Mesendoderm (in vitro differentiated cells): Measurements from ENCODE around the gene FAM13A.

Source experiments
- DNase-seq: peaks from one replicate; pipeline ENCODE4 v3.0.0; 2013
- H2AK5ac ChIP-seq: 2 replicates; pipeline ENCODE4 v1.6.1; 2013; ENCODE audit warnings: low read length, inconsistent platforms
- H2BK120ac ChIP-seq: 2 replicates; pipeline ENCODE4 v1.6.1; 2013; ENCODE audit warnings: low read depth, mild to moderate bottlenecking, low read length, moderate library complexity, mixed read lengths
- H2BK15ac ChIP-seq: replicated peaks from 2 replicates; pipeline ENCODE4 v1.6.1; 2013; ENCODE audit warnings: low read depth, mild to moderate bottlenecking, moderate library complexity
- H2BK5ac ChIP-seq: 2 replicates; pipeline ENCODE4 v1.6.1; 2013; ENCODE audit warnings: low read length, inconsistent platforms
- H3K18ac ChIP-seq: 2 replicates; pipeline ENCODE4 v1.6.1; 2013; ENCODE audit warnings: mild to moderate bottlenecking, low read length, mixed read lengths
- H3K23ac ChIP-seq: one replicate; pipeline ENCODE4 v1.6.1; 2013; ENCODE audit warnings: low read length
- H3K27ac ChIP-seq: 2 replicates; pipeline ENCODE4 v1.5.1; 2013; ENCODE audit warnings: low read depth, mild to moderate bottlenecking, inconsistent platforms, low read length, moderate library complexity
- H3K27me3 ChIP-seq: 2 replicates; pipeline ENCODE4 v1.6.1; 2013; ENCODE audit warnings: low read length, control low read depth, mild to moderate bottlenecking, inconsistent platforms; ENCODE audit not compliant: insufficient read depth, poor library complexity
- H3K36me3 ChIP-seq: 2 replicates; pipeline ENCODE4 v1.6.1; 2013; ENCODE audit warnings: low read length, inconsistent platforms; ENCODE audit not compliant: control insufficient read depth, insufficient read depth
- H3K4ac ChIP-seq: one replicate; pipeline ENCODE4 v1.6.1; 2013; ENCODE audit warnings: low read depth, mild to moderate bottlenecking, low read length, moderate library complexity
- H3K4me1 ChIP-seq: 2 replicates; pipeline ENCODE4 v1.6.1; 2013; ENCODE audit warnings: low read depth, low read length, inconsistent platforms; ENCODE audit not compliant: control insufficient read depth
- H3K4me2 ChIP-seq: 2 replicates; pipeline ENCODE4 v1.6.1; 2013; ENCODE audit warnings: low read length
- H3K4me3 ChIP-seq: 2 replicates; pipeline ENCODE4 v1.5.1; 2013; ENCODE audit warnings: mild to moderate bottlenecking, low read length
- H3K56ac ChIP-seq: one replicate; pipeline ENCODE4 v1.6.1; 2013; ENCODE audit warnings: low read length
- H3K79me1 ChIP-seq: 2 replicates; pipeline ENCODE4 v1.6.1; 2013; ENCODE audit warnings: low read length, inconsistent platforms
- H3K79me2 ChIP-seq: 2 replicates; pipeline ENCODE4 v1.6.1; 2013; ENCODE audit warnings: mild to moderate bottlenecking, low read length; ENCODE audit not compliant: control insufficient read depth, insufficient read depth
- H3K9ac ChIP-seq: 2 replicates; pipeline ENCODE4 v1.6.1; 2013; ENCODE audit warnings: low read length, inconsistent platforms
- H4K5ac ChIP-seq: one replicate; pipeline ENCODE4 v1.6.1; 2013; ENCODE audit warnings: low read length
- H4K8ac ChIP-seq: one replicate; pipeline ENCODE4 v1.6.1; 2013; ENCODE audit warnings: low read depth, mild to moderate bottlenecking, control low read depth, low read length, moderate library complexity
- WGBS: extraction: QIAGEN DNeasy Blood & Tissue Kit; methylation state at CpG from one replicate; pipeline ENCODE4 v1.1.7; 2013; ENCODE audit warnings: low lambda C conversion rate, missing lambda C conversion rate; ENCODE audit not compliant: insufficient coverage; ENCODE audit errors: extremely low coverage; 5-methylcytosine and 5-hydroxymethylcytosine counted together

FAM13A gene

DNA sequence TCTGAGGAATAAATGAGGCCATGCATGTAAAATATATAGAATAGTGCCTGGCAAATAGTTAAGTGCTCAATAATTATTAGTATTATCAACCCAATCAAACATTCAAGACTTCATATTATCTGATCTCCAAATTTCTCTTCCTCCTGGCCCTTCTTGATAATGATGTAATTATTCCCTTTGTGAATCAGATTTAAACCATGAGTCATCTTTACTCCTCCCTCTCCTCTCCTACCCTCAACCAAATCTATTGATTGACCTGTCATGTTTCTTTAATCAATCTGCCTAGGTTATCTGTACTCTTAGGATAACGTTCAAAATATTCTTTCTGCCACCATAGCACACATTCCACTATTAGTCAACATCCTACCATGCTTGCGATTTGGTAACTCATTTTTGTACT is 229.5 kb downstream of the FAM13A start:
- Histone ChIP-seq H2AK5ac (no peak overlapping the region), H3K79me1 (no peaks in the 10 kb centered on the region), H3K4me3 (no peak overlapping the region), H3K4ac (no peak overlapping the region), H4K8ac (no peak overlapping the region), H2BK120ac (no peak overlapping the region), H3K23ac (no peak overlapping the region), H3K9ac (no peak overlapping the region), H3K36me3 (no peaks in the 10 kb centered on the region), H3K4me2 (no peak overlapping the region), H3K18ac (no peak overlapping the region), H3K27ac (no peak overlapping the region), H3K27me3 (no peaks in the 10 kb centered on the region), H3K79me2 (no peaks in the 10 kb centered on the region), H2BK15ac (no peak overlapping the region), H4K5ac (no peak overlapping the region), H2BK5ac (no peak overlapping the region), H3K4me1 (no peaks in the 10 kb centered on the region), H3K56ac (no peak overlapping the region)
- WGBS = no CpG with 5 or more reads among the region's 2 CpGs
- DNase-seq = no peak

DNA sequence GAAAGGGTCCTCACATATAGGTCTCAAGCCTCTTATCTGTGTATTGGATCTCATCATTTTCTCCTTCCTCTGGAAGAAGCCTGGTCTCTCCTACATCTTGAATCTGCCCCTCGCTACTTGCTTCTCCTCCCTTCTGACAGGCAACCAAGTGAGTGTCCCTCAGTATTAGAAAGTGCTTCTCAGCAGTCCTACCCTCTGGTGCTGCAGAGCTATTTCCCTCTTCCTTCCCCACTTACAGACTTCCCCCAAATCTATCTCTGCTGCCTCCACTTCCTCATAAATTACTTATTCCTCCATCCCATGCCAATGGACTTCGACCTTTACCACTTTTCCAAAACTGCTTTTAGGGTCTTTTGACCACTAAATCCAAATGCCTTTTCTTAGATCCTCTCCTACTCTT is 230.2 kb downstream of the FAM13A start:
- WGBS = 100% methylated on average over 1 of the region's 2 CpGs
- Histone ChIP-seq H2BK120ac (no peak overlapping the region), H2BK5ac (no peak overlapping the region), H3K27ac (no peak overlapping the region), H3K4me2 (no peak overlapping the region), H3K9ac (no peak overlapping the region), H3K79me2 (no peaks in the 10 kb centered on the region), H2BK15ac (no peak overlapping the region), H3K23ac (no peak overlapping the region), H4K8ac (no peak overlapping the region), H3K27me3 (no peaks in the 10 kb centered on the region), H3K4ac (no peak overlapping the region), H4K5ac (no peak overlapping the region), H3K79me1 (no peaks in the 10 kb centered on the region), H3K4me3 (no peak overlapping the region), H3K4me1 (no peaks in the 10 kb centered on the region), H3K56ac (no peak overlapping the region), H2AK5ac (no peak overlapping the region), H3K36me3 (no peaks in the 10 kb centered on the region), H3K18ac (no peak overlapping the region)
- no peak for DNase-seq

DNA sequence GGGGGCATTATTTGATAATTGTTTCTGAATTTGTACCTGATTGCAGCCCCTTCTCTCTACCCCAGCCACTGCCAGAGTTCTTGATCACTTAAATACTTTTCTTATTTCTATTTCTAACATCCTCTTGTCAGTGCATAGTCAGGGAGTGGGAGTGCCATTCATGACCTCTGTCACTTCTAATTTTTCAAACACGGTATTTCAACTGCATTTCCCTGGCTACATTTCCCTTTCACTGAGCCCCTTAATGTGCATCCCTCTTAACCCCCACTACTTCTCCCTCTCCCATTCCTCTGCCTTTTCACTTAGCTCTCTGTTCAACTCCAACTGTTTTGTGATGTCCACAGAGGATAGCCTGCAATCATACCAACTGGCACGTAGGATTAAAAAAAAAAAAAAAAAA is 231.1 kb downstream of the FAM13A start:
- H3K56ac ChIP-seq = no peak overlapping the region
- no peak overlapping the region for H3K4me2 ChIP-seq
- no peak overlapping the region for H3K18ac ChIP-seq
- H3K27ac ChIP-seq = no peak overlapping the region
- H3K23ac ChIP-seq = no peak overlapping the region
- H4K8ac ChIP-seq = no peak overlapping the region
- no peak overlapping the region for H2BK120ac ChIP-seq
- no peaks in the 10 kb centered on the region for H3K4me1 ChIP-seq
- no peak for DNase-seq
- no peak overlapping the region for H3K9ac ChIP-seq
- no peak overlapping the region for H4K5ac ChIP-seq
- no peak overlapping the region for H3K4me3 ChIP-seq
- no peaks in the 10 kb centered on the region for H3K36me3 ChIP-seq
- no peak overlapping the region for H2BK5ac ChIP-seq
- H3K4ac ChIP-seq = no peak overlapping the region
- no peaks in the 10 kb centered on the region for H3K27me3 ChIP-seq
- WGBS = no CpG with 5 or more reads among the region's 2 CpGs
- no peak overlapping the region for H2AK5ac ChIP-seq
- H3K79me1 ChIP-seq = no peaks in the 10 kb centered on the region
- no peak overlapping the region for H2BK15ac ChIP-seq
- no peaks in the 10 kb centered on the region for H3K79me2 ChIP-seq

DNA sequence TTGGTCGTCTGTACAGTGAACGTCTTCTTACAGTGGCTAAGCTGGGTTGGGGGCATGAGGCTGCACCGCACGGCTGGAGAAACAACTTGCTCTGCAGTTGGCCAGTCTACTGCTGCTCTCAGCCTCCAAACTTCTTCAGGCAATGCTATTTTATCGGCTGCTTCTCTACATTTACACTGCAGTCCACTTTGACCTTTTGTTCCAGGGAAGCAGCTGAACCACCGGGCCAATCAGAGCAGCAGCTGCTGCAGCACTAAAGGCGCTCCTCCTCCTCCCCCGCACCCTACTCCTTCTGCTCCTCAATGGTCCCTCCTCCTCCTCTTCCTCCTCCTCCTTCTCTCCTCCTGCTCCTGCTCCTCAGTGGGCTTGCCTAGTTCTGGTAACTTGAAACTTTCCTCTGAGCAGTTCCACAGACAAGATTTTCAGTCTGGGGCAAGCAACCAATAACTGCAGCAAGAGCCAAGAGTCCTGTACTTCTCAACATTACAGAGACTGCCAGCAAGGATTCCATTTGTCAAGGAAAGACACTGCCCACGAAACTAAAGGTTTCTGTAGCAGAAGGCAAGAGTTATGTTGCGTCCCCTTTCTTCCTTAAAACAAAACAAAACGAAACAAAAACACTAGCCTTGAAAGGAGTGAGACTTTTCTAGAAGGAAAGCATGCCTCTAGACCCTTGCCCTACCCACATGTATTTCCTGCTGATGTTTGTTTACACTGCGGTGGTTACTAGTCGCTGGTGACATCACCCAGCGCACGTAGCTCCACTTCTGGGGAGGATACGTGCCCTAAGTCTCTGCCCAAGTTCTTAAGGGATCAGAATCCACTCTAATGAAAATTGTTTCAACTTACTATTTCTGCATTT is 233.7 kb downstream of the FAM13A start:
- no peak overlapping the region for H2BK120ac ChIP-seq
- H3K4me2 ChIP-seq = peak overlapping the region; percentile 28
- no peak overlapping the region for H2BK5ac ChIP-seq
- H3K27ac ChIP-seq = peak overlapping the region; percentile 32
- peak overlapping the region; percentile 18 for H3K56ac ChIP-seq
- H4K8ac ChIP-seq = no peak overlapping the region
- no peaks in the 10 kb centered on the region for H3K4me1 ChIP-seq
- H2AK5ac ChIP-seq = no peak overlapping the region
- no peak overlapping the region for H2BK15ac ChIP-seq
- H3K79me2 ChIP-seq = no peaks in the 10 kb centered on the region
- H3K36me3 ChIP-seq = no peaks in the 10 kb centered on the region
- H3K4me3 ChIP-seq = no peak overlapping the region
- peak; percentile 96 for DNase-seq
- H3K23ac ChIP-seq = no peak overlapping the region
- H3K79me1 ChIP-seq = no peaks in the 10 kb centered on the region
- H3K4ac ChIP-seq = no peak overlapping the region
- WGBS = no CpG with 5 or more reads among the region's 16 CpGs
- H3K9ac ChIP-seq = peak overlapping the region; percentile 48
- H4K5ac ChIP-seq = no peak overlapping the region
- no peaks in the 10 kb centered on the region for H3K27me3 ChIP-seq
- H3K18ac ChIP-seq = peak overlapping the region; percentile 5

DNA sequence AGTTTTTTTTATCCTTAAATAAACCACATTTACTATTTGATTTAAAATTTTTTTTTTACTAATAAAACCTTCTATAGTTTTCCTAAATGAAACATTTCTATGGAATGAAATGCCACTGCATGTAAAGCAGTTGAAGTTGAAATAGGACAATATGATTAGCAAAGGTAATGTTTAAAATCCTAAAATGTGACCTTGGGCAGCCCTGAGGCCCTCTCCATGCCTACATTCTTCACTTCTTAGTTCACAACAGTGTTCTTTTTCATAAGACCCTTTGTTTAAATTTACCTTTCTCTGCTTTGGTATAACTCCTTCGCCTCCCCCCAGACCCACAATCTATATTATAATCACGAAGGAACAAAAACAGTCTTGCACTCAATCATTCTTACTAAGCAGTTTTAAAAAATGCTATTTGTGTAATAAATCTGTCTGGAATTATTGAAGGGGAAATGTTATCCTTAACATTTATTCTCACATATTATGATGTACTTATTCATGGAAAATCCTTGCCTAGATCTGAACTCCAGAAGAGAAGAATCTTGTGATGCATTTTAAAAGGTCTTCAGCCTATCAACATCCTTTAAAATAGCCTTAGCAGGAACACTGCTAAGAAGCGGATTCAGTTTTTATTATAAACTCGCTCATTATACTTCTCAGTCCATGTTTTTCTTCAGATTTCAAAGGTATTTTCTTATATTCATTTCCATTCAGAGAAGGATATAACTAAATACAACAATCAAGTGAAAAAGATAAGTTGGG is 234.8 kb downstream of the FAM13A start:
- H3K18ac ChIP-seq = no peak overlapping the region
- DNase-seq = no peak
- no peak overlapping the region for H4K8ac ChIP-seq
- H3K27ac ChIP-seq = no peak overlapping the region
- no peak overlapping the region for H3K23ac ChIP-seq
- H3K4me3 ChIP-seq = no peak overlapping the region
- no CpG with 5 or more reads among the region's 4 CpGs for WGBS
- no peak overlapping the region for H4K5ac ChIP-seq
- H3K27me3 ChIP-seq = no peaks in the 10 kb centered on the region
- H3K9ac ChIP-seq = no peak overlapping the region
- no peaks in the 10 kb centered on the region for H3K79me1 ChIP-seq
- no peak overlapping the region for H3K4ac ChIP-seq
- no peak overlapping the region for H2BK5ac ChIP-seq
- no peak overlapping the region for H2AK5ac ChIP-seq
- no peaks in the 10 kb centered on the region for H3K4me1 ChIP-seq
- no peak overlapping the region for H3K56ac ChIP-seq
- no peak overlapping the region for H3K4me2 ChIP-seq
- H2BK15ac ChIP-seq = no peak overlapping the region
- H3K79me2 ChIP-seq = no peaks in the 10 kb centered on the region
- no peak overlapping the region for H2BK120ac ChIP-seq
- H3K36me3 ChIP-seq = no peaks in the 10 kb centered on the region
